Activated CD8-positive, alpha-beta memory T cell treated with anti-CD3 and anti-CD28 coated beads, Interleukin-2, amount 50 U/mL, for 48 hours (primary cell): ENCODE results near the gene CRNN.

Experiments used
- DNase-seq: peaks from one replicate; pipeline ENCODE4 v3.0.0-alpha.2; 2020

Gene CRNN

DNA sequence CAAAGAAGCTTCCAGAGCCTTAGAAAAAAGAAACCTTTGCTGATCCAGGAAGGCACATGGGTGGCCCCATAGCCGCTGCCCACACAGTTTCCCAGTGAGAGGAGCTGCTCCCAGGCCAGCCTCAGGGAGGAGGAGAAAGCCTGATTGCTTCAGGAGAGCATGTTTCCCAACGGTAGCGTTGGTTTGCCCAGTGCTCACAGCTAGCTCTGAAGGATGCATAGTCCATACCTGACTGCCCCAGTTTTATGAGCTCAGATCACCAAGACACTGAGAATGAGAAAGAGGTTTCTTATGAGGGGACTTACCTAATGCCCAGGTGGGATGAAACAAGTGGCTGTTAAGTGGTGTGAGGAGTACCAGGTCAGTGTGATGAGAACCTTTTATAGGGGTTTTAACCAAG, at the start of gene CRNN:
Gene CRNN (minus strand): TSS at position 355 of the 400 bp plus-strand sequence. CDS start 2,030 bp downstream, outside the sequence.
- no peak for DNase-seq

DNA sequence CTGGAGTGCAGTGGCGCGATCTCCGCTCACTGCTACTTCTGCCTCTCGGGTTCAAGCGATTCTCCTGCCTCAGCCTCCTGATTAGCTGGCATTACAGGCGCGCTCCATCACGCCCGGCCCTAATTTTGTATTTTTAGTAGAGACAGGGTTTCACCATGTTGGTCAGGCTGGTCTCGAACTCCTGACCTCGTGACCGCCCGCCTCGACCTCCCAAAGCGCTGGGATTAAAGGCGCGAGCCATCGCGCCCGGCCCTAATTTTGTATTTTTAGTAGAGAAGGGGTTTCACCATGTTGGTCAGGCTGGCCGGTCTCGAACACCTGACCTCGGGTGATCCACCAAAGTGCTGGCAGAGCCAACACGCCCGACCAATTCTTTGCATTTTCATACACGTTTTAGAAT, 48.6 kb upstream of the CRNN start:
- no peak for DNase-seq

DNA sequence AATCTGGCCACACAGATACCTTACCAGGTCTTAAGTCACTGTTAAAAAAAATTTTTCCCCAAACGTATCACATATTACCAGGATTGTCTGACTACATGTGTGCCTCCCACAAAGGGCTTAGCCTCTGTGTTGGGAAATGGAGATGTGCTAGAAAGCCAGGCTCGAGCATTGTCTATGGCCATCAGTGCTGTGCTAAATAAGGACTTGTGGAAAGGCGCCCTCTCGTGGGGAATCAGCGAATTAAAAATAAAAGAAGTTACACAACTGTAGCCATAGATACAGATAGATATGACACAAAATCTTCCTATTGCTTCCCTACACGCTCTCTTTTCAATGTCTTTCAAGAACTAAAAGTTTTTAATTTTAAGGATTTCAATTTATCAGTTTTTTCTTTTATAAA, 47.5 kb upstream of the CRNN start:
- peak; percentile 75 for DNase-seq

DNA sequence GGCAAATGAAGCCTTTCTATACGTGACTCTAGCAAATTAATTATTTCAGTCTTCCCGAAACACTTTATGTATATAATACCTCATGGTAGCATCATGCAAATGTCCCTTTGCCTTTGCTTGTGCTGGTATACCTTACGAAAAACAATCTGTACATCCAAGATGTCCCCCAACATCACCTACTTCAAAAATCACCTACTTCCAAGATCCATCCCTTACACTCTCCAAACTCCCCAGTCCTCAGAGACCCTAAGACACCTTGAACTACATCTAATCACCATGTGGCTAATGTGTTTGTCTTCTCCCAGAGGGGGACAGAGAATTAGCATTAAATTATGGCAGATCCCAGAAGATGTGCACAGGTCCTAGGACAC, 46.5 kb upstream of the CRNN start:
- no peak for DNase-seq

DNA sequence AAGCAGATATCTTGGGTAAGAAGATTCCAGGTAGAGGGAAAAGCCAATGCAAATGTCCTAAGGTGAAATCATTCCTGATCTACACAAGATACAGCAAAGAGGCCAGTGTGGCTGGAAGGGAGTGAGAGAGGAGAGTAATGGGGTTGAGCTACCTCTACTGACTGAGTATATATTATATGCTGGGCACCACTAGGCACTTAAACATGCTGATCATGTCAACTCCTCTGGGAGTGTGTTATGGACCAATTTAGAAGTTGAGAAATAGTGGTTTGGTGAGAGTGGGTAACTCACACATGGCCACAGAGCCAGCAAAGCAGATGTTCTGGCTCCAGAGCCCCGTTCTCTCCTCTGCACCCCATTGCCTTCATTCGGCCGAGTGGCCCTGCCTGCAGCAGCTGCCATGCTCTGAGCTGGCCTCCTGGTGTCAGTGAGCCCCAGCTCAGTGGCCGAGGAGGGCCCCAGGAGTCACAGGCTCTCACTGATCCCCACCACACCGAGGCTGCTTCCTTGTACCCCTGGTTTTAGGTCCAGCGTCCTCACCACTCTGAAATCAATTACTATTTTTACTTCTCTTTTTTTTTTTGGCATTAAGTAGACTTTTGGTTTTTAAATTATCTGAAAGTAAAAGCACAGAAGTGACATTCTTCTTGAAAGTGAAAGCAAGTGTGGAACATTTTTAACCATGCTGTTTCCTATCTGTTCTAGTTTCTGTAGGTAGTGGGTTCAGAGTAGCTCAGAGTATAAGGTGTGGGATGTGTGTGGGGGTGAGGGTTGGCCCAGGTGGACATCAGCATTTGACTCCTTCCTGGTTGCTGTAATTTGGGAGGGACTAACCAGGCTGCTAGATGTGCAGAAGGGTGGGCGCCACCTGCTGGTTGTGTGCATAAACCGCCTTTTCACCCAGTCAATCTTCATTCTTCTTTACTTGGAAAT, 45.8 kb upstream of the CRNN start:
- DNase-seq: peak; percentile 86

DNA sequence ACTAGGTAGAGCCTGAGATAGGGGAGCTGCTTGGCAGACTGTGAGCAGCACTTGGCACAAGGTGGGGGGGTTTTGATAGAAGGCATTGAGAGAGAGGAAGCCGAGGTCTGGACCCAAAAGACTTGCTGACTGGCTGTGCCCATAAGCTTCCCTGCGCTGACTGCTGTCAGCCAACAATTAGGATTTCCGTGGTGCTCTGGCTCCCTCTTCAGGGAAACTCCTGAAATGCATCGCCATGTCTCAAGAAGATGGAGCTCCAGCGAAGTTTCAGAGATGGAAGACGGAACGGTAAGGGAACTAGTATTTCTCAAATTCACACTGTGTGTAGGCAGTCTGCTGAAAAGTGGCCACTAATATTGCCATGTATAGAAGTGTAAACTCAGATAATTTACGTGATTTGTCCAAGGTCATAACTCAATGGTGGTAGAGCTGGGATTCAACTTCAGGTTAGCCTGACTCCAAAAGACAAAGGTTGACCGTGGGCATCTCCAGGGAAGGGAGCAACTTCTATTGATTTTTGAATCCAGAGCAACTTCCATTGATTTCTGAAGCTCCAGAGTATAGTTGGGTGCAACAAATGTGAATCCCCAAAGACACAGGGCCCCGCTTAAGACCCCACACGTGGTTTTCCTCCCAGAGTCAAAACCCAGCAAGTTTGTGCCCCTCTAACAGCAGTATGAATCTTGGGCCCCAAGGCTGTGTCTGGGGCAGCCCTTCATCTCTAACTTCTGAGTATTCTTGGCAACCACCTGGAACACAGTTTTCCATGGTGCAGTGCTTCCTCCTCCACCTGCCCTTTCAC, 44.5 kb upstream of the CRNN start:
- DNase-seq: peak; percentile 88

DNA sequence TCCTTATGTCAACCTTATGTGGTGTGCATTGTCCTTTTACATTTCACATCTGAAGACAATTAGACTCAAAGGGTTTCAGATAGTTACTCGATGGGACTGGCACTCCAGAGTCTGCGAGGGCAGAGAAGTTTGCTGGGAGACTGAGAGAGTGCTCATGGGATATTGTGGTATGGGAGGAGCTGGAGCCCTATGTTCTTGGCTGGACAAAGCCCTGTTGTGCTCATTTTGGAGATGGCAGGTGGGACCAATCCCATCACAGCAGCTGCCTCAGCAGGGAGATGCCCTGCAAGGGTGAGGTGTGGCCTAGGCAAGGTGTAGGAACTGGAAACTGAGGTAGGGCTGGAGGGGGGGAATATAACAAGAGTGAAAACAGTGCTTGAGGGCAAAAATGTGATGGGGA, 43.5 kb upstream of the CRNN start:
- no peak for DNase-seq

DNA sequence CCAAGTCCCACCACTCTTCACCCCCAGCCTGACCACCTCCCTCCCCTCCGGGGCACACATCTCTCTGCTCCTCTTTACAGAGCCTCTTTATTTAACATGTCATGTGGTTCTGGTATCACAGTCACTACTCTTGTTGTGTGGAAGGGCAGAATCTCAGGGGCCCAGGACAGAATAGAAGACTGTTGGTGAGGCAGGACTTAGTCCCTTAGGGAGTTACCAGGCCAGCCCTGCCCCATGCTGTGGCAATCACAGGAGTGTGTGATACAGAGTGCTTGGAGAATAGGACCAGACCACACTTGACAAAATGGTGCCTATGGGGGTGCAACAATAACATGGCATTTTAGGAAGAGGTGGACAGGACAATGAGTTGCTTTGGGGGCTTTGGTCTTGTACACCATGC, 43.0 kb upstream of the CRNN start:
- no peak for DNase-seq

DNA sequence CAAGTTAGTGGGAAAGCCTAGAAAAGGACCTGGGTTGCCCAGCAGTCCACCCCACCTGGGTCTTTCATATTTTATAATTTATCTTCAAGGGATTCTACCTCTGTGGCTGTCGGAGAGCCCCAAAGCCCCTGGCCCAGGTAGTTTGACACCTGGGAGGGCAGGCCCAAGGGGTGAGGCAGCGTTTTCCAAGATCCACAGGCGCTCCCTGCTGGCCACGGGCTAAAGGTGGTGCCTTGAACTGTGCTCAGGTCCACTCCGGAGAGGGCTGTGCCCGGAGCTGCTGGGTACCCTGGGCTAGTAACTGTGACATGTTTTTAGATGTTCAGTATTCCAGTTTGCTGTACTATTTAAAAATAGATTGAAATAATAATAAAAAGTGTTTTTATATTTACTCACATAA, 37.2 kb upstream of the CRNN start:
- no peak for DNase-seq

DNA sequence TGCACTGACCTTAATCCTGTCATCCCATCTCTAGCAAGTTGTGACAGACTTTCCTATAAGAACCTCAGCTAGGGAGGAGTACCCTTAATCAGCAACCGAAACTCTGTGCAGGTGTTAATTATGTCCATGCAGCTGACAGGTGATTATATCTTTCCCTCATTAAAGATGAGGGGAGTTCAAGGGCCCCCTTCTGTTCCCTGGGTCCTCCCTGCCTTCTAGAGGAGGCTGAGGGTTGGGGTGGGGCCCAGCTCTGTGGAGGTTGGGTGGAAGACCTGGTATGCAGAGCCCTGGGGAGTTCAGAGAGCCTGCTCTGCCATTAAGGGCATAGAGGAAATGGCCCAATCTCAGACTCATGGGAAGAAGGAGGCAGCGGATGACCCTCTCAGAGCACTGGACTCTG, 35.6 kb upstream of the CRNN start:
- no peak for DNase-seq

DNA sequence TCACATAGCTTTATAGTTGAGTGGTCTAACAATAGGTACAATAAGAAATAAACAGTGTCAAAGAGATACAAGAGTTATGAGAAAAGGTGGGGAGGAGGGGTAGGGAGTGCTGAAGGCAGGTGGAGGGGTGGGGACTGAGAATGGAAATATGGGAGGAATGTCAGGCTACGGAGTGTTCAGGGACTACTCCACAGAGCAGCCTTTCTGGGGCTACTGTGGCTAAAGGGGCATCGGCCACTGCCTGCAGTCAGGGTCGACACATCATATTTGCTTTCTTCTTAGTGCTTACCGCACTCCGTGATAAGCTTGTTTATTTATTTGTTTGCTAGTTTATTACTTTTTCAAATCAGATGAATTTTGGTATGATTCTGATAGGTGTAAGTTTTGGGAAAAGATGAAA, 34.4 kb upstream of the CRNN start:
- DNase-seq: no peak

DNA sequence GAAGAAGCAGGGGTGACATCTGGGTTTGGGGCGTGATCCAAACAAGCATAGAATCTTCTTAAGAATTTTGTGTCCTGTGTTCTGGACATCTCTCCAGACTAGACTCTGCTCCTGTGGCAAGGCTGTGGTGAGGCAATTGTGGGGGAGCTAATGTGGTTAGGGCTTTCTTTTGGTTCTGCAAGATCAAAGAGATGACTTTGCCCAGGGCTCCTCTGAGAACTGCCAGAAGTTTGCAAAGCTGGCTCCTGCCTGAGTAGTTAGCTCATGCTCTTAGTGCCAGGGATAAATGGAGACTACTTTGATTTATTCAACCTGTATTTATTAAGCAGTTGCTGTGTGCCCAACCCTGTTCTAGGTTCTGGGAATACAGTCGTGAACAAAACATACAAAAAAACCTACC, 34.0 kb upstream of the CRNN start:
- no peak for DNase-seq

DNA sequence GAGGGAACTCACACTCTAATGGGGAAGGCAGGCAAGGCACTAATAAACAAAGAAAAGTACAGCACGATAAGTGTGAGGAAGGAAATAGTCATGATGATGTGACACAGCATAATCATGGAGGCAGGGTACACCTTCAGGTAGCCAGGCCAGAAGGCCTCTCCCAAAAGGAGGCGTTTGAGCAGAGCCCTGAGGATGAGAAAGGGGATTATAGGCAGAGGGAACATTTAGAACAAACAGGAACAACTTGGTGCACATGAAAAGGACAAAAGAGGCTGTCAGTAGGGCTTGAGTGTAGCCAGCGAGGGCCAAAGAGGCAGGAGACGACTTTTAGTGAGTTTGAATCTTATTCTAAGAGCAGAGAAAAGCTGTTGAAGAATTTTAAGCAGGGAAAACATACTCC, 33.4 kb upstream of the CRNN start:
- no peak for DNase-seq

DNA sequence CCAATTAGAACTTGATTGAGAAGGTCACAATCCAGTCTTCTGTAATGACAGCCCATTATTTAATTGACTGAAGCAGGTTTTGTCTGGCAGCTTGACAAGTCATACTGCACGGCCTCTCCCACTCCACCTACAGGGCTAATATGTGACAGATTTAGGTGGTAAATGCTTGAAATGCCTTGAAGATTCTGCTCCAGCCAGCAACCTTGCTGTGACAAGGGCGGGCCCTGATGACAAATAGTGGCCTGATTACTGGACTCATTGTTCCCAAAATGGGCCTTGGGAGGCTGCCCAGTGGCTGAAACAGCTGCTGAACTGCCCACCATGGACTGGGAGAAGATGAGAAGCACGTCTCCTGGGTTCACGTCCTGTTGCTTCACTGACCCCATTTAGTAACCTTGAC, 30.0 kb upstream of the CRNN start:
- DNase-seq: no peak

DNA sequence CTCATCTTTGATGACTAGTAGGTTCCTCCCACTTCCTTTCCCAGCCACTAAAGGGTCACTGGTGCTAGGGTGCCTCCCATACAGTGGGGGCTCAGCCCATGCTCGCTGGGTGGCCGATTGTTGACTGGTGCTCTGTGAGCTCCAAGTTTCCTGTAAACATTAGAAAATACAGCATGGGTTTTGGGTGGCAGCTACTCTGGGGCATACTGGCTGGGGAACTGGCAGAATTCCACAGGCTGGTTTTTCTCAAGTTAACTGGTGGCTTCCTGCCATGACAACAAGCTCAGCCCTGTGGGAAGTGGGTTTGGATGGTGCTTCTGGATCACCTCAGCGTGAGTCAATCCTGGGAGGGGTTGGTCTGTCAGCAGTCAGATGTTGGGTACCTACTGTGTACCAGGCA, 28.7 kb upstream of the CRNN start:
- no peak for DNase-seq

DNA sequence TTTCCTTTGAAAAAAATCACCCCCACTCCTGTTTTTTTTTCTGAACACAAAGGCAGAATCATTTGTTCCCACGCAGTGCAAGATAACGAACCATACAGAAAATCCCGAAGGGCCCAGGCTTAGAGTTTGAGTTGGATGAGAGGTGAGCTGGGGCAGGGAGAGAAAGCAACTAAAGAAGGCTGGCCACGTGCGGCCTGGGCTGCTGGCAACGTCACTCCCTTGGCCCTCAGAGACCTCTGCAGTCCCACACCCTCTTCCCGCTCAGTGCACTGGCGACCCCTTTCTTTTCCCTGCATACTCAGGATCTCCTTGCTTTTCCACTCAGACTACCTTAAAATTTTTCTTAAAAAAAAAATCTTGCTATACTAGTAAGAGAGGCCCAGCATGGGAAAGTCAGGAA, 28.2 kb upstream of the CRNN start:
- no peak for DNase-seq

DNA sequence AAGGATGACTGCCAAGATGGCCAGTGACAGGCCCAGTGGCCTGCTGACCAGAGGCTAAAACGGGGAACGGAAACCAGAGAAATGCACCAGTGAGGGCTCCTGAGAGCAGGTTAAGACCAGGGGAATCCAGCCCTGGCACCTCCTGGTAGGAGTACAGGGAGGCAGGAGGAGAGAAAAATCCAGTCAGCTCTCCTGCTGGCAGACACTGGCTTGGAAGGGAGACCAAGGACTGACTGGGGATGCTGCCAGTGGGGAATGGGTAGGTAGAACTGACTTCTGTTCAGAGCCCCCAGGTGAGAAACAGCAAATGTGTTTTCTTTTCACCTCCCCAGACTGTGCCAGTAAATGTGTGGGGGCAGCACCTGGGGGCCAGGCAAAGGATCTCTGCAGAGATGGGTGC, 27.7 kb upstream of the CRNN start:
- no peak for DNase-seq

DNA sequence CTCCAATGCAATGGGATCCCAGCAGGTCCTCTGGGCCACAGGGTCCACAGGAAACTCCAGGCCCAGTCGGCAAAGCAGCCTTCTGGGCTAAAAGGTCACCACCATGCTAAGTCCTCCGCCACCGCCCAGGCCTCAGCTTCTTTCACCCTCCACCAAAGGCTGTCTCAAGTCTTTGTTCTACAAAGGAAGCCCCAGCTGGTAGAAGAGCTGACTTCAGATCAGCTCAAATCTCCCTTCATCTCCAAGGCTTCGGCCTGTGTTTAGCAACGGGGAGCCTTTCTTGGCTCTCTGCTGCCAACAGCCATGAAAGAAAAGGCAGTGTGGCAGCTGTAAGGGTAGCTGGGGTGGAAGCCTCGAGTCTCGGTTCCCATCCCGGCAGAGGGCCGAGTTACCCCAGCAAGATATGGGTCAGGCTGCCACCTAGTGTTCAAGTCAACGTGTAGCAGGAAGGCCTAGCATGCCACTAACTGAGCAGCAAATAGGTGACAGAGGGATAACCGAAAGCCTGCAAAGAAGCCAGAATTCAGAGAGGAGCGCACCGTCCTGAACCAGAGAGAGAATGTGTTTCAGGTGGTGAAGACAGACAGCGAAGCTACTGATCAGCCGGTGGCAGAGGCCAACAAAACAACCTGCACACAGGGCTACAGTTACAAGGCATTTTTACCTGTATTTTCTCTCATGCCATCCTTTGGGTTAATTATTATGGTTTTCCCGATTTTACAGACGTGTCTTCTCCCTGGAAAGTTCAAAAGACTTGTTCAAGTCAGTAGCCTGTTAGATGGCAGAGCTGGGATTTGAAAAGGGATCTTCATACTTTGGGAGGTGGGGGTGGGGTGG, 26.8 kb upstream of the CRNN start:
- peak; percentile 71 for DNase-seq

DNA sequence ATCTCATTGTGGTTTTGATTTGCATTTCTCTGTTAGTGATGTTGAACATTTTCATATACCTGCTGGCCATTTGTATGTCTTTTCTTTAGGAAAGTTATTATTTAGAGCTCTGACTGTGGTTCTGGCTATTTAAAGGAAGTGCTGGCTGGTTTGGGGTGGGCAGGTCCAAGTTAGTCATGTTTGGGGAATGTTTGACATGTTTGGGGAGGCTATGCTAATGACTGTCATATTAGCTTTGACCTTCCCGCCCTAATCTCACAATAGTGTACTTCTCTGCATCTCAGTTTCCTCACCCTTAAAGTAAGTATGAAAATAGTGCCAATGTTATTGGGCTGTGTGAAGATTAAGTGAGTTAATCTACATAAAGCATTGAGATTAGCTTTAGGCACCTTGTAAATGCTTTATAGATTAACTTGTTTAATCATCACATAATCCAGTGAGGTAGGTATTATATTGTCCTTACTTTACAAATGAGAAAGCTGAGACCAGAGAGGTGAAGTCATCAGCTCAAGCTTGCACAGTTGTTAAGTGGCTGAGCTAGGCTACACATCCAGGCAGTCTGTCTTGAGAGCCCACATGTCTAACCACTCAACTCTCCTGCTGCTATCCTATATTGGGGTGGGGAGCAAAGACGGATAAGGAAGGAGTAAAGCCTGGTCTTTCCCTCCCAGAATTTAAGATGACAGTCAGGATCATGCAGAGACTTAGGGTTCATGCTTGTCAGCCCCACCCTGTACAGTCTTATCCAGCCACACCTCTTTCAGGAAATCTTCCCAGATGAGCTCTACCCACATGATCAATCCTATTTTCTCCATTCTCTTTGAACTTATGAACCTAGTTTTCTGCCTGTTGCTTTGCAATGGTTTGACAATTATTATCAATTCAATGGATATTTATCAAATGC, 22.8 kb upstream of the CRNN start:
- no peak for DNase-seq

DNA sequence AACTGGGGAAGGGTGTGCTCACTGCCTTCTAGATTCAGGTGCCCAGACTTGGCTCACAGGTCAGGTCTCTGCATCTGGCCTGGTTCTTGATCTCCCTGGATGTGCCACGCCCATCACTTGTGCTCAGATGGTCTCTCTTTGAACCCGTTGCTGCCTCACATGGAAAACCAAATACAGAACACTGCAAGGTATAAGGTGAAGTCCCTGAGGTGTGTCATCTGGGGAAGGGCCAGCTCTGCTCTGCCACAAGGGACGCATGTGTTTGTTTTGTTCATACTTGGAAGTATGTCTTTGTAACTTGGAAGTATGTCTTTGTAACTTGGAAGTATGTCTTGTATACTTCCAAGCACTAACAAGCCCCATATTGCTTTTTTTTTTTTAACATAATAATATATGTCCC, 13.4 kb upstream of the CRNN start:
- no peak for DNase-seq

DNA sequence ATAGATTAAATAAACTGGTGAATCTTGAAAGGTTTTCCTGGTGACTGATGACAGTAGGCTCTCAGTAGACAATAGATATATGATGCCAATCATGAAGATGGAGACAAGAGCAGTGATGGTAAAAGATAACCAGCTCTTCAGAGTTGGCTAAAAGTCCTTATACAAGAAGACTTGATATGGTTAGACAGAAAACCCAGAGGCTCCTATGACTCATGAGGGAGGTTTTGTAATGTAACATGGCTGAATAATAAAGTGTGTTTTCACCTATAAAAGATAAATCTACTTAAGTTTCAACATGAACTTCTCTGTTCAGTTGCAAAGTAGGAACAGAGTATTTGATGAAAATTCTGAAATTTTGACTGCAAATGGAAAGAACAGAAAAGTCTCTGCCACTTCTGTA, 12.7 kb upstream of the CRNN start:
- no peak for DNase-seq

DNA sequence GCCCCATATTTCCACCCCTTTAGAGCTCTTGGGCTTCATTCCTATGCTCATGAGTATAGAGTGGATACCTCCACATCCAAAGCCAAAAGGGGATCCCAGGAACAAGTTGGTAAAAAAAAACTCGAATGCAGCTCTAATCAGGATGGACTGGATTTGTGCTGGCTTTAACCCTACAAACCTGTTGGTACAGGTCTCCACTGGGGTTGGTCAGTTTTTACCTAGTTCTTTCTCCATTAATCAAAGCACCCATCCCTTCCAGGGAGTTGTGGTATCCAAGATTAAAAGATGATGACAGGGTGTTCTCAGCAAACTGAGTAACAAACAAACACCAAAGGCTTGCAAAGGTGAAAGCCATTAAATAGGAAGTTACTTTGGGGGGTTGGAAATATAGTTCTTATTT, 5.9 kb upstream of the CRNN start:
- no peak for DNase-seq
